GM23338 (cell line): ENCODE measurements around the gene RAP2A. TPM values are rescaled to one million over a fixed set of nuclear protein-coding genes. Genes with fewer than 3 reads are reported as not detected.

Experiments used
- CREB1 ChIP-seq: fragments of 250-450 bp; sonication (Bioruptor Pico); IDR thresholded peaks from 2 replicates; pipeline ENCODE4 v1.5.0; 2020; ENCODE audit warnings: low read depth, mild to moderate bottlenecking, moderate library complexity
- CTCF ChIP-seq, 2 experiments: fragments of 200-600 bp in 1 of 2; sonication (generic) in 1 of 2; conservative IDR thresholded peaks; 2 replicates each; pipeline versions ENCODE4 v1.5.1 to v1.6.1; 2016 to 2017; ENCODE audit warnings: antibody characterized with exemption in 2 of 2, low read depth in 2 of 2, mild to moderate bottlenecking in 2 of 2, moderate library complexity in 1 of 2
- ETS1 ChIP-seq: IDR thresholded peaks from 2 replicates; pipeline ENCODE4 v1.6.1; 2016; ENCODE audit warnings: antibody characterized with exemption
- EZH2 ChIP-seq: fragments of 200-600 bp; sonication (generic); IDR thresholded peaks from one replicate; pipeline ENCODE4 v1.8.0; 2017; ENCODE audit warnings: antibody characterized with exemption, mild to moderate bottlenecking, low read depth; ENCODE audit not compliant: unreplicated experiment
- EZH2phosphoT487 ChIP-seq: fragments of 200-600 bp; sonication (generic); IDR thresholded peaks from one replicate; pipeline ENCODE4 v1.8.1; 2018; ENCODE audit warnings: antibody characterized with exemption; ENCODE audit not compliant: unreplicated experiment
- JUNB ChIP-seq: IDR thresholded peaks from one replicate; pipeline ENCODE4 v1.6.1; 2016; ENCODE audit warnings: antibody characterized with exemption; ENCODE audit not compliant: unreplicated experiment
- NANOG ChIP-seq: IDR thresholded peaks from 2 replicates; pipeline ENCODE4 v1.6.1; 2016; ENCODE audit warnings: antibody characterized with exemption, borderline replicate concordance
- POLR2AphosphoS5 ChIP-seq: IDR thresholded peaks from 2 replicates; pipeline ENCODE4 v1.6.1; 2016; ENCODE audit warnings: antibody characterized with exemption, low read depth
- STAT1 ChIP-seq: IDR thresholded peaks from one replicate; pipeline ENCODE4 v1.6.1; 2016; ENCODE audit warnings: antibody characterized with exemption; ENCODE audit not compliant: unreplicated experiment
- ZNF114 ChIP-seq: fragments of 250-450 bp; sonication (Bioruptor Pico); IDR thresholded peaks from 2 replicates; pipeline ENCODE4 v1.5.0; 2020; ENCODE audit warnings: mild to moderate bottlenecking, moderate library complexity
- ZNF331 ChIP-seq: fragments of 250-450 bp; sonication (Bioruptor Pico); IDR thresholded peaks from 2 replicates; pipeline ENCODE4 v1.5.0; 2020; ENCODE audit warnings: low read depth, mild to moderate bottlenecking, moderate library complexity
- polyA plus RNA-seq: library from polyadenylated mRNA; unstranded; fragments of >200 nt; fragmentation: Nextera tagmentation; extraction: Ambion mirVana; gene quantifications from 2 replicates; pipeline ENCODE4 v1.2.1, GENCODE V29; 2016
- small RNA-seq: library from RNA; depleted of rRNA; stranded (forward); fragments of <200 nt; gene quantifications from one replicate; pipeline ENCODE3, GENCODE V24; 2014; ENCODE audit warnings: low replicate concordance
- total RNA-seq: library from RNA; depleted of rRNA; stranded (reverse); fragments of >200 nt; shearing (Covaris generic); gene quantifications from 2 replicates; pipeline ENCODE4 v1.2.3, GENCODE V29; 2014; rRNA removed
- TF ChIP-seq, protein P1 (sequence below): IDR thresholded peaks from one replicate; pipeline ENCODE4 v1.6.1; 2018; ENCODE audit warnings: antibody characterized with exemption; ENCODE audit not compliant: unreplicated experiment

RAP2A gene
- total and polyA plus RNA-seq, 2 experiments from 2014 or later, result 10.4 to 35.3 TPM

DNA sequence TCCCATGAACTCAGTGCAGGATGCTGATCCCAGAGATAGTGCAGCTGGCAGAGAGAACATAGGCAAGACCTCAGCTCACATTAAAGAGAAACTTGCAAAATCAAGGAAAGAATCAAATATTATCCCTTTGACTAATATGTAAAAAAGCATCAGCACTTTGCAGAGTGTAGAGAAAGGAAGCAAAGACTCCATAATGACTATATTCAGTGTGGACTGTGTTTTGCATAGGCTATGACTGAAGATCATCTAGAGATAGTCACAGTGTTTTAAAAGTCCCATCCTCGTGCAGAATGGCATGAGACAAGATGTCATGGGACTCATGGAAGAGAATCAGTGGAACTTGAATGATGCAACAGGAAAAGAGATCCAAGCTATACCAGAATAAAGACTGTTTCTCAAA lies 84.0 kb downstream of the RAP2A start (continued):
- TF ChIP-seq, protein P1, sequence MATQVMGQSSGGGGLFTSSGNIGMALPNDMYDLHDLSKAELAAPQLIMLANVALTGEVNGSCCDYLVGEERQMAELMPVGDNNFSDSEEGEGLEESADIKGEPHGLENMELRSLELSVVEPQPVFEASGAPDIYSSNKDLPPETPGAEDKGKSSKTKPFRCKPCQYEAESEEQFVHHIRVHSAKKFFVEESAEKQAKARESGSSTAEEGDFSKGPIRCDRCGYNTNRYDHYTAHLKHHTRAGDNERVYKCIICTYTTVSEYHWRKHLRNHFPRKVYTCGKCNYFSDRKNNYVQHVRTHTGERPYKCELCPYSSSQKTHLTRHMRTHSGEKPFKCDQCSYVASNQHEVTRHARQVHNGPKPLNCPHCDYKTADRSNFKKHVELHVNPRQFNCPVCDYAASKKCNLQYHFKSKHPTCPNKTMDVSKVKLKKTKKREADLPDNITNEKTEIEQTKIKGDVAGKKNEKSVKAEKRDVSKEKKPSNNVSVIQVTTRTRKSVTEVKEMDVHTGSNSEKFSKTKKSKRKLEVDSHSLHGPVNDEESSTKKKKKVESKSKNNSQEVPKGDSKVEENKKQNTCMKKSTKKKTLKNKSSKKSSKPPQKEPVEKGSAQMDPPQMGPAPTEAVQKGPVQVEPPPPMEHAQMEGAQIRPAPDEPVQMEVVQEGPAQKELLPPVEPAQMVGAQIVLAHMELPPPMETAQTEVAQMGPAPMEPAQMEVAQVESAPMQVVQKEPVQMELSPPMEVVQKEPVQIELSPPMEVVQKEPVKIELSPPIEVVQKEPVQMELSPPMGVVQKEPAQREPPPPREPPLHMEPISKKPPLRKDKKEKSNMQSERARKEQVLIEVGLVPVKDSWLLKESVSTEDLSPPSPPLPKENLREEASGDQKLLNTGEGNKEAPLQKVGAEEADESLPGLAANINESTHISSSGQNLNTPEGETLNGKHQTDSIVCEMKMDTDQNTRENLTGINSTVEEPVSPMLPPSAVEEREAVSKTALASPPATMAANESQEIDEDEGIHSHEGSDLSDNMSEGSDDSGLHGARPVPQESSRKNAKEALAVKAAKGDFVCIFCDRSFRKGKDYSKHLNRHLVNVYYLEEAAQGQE, result no peak
- TF ChIP-seq NANOG, result no peak
- no peak for TF ChIP-seq ZNF114 (CRISPR knock-in tag)
- no peak for TF ChIP-seq EZH2phosphoT487
- no peak for TF ChIP-seq CREB1 (CRISPR knock-in tag)
- TF ChIP-seq JUNB, result no peak
- TF ChIP-seq ZNF331, result no peak
- no peak for TF ChIP-seq CTCF (conservative IDR thresholded peaks at IDR 0.05; ENCODE audit: low read depth in 2 of 2)
- no peak for TF ChIP-seq EZH2
- TF ChIP-seq POLR2AphosphoS5, result no peak
- TF ChIP-seq STAT1, result no peak
- TF ChIP-seq ETS1, result no peak

Small RNA genes lying within 50 kb of the gene (small RNA-seq; reads per million reads assigned to genes)
- not detected for gene AL442067.1

Other genes with a start within 250 kb of the RAP2A start
- gene MBNL2, start 211.8 kb upstream of the RAP2A start, total RNA-seq, result 1.3 and 3.2 TPM in 2 replicates
- gene MBNL2, start 211.8 kb upstream of the RAP2A start, polyA plus RNA-seq, result 0.49 and 0.55 TPM in 2 replicates